Smooth muscle cell (in vitro differentiated cells): ENCODE data around the gene FBXL4. TPM values are rescaled to one million over a fixed set of nuclear protein-coding genes. Genes with fewer than 3 reads are reported as not detected.

Experiments used
- DNase-seq: peaks from one replicate; lab custom pipeline; 2025; ENCODE audit not compliant: unreplicated experiment; lab: John Stamatoyannopoulos, UW
- H2AFZ ChIP-seq: fragments of 200-600 bp; sonication (generic); 2 replicates; pipeline ENCODE4 v1.6.0; 2016; ENCODE audit warnings: antibody characterized with exemption, low read depth, mild to moderate bottlenecking
- H3F3A ChIP-seq: fragments of 200-600 bp; sonication (generic); 2 replicates; pipeline ENCODE4 v1.6.0; 2017; ENCODE audit warnings: antibody characterized with exemption, low read depth
- H3K27ac ChIP-seq: fragments of 200-600 bp; sonication (generic); 2 replicates; pipeline ENCODE4 v1.5.1; 2016; ENCODE audit warnings: low read depth, mild to moderate bottlenecking
- H3K27me3 ChIP-seq: fragments of 200-600 bp; sonication (generic); 2 replicates; pipeline ENCODE4 v1.6.1; 2016; ENCODE audit warnings: low read depth, mild to moderate bottlenecking
- H3K36me3 ChIP-seq: fragments of 200-600 bp; sonication (generic); 2 replicates; pipeline ENCODE4 v1.5.1; 2016; ENCODE audit warnings: low read depth
- H3K4me1 ChIP-seq: fragments of 200-600 bp; sonication (generic); 2 replicates; pipeline ENCODE4 v1.5.1; 2016; ENCODE audit warnings: low read depth
- H3K4me2 ChIP-seq: fragments of 200-600 bp; sonication (generic); 2 replicates; pipeline ENCODE4 v1.6.0; 2016; ENCODE audit warnings: mild to moderate bottlenecking
- H3K4me3 ChIP-seq: fragments of 200-600 bp; sonication (generic); 2 replicates; pipeline ENCODE4 v1.5.1; 2016; ENCODE audit warnings: mild to moderate bottlenecking
- H3K79me2 ChIP-seq: fragments of 200-600 bp; sonication (generic); 2 replicates; pipeline ENCODE4 v1.6.0; 2016; ENCODE audit warnings: low read depth, mild to moderate bottlenecking
- H3K9ac ChIP-seq: fragments of 200-600 bp; sonication (generic); 2 replicates; pipeline ENCODE4 v1.6.0; 2016; ENCODE audit warnings: low read depth
- H3K9me3 ChIP-seq: fragments of 200-600 bp; sonication (generic); replicated peaks from 2 replicates; pipeline ENCODE4 v1.5.1; 2016; ENCODE audit warnings: low read depth
- H4K20me1 ChIP-seq: fragments of 200-600 bp; sonication (generic); 2 replicates; pipeline ENCODE4 v1.6.0; 2016; ENCODE audit warnings: low read depth
- CTCF ChIP-seq: fragments of 200-600 bp; sonication (generic); IDR thresholded peaks from 2 replicates; pipeline ENCODE4 v1.5.1; 2017; ENCODE audit warnings: borderline replicate concordance, mild to moderate bottlenecking, antibody characterized with exemption; ENCODE audit not compliant: insufficient read depth, poor library complexity, severe bottlenecking
- WGBS: methylation state at CpG from one replicate; pipeline ENCODE4 v1.1.7; 2016; ENCODE audit warnings: low lambda C conversion rate; 5-methylcytosine and 5-hydroxymethylcytosine counted together
- polyA plus RNA-seq: library from polyadenylated mRNA; unstranded; fragments of >200 nt; fragmentation: Nextera tagmentation; extraction: Ambion mirVana; gene quantifications from 2 replicates; pipeline ENCODE4 v1.2.1, GENCODE V29; 2016
- total RNA-seq: library from RNA; depleted of rRNA; stranded (reverse); fragments of >200 nt; gene quantifications from 2 replicates; pipeline ENCODE4 v1.2.3, GENCODE V29; 2014

FBXL4 gene
- total and polyA plus RNA-seq, 2 experiments from 2014 or later = 7.3 to 18.8 TPM

DNA sequence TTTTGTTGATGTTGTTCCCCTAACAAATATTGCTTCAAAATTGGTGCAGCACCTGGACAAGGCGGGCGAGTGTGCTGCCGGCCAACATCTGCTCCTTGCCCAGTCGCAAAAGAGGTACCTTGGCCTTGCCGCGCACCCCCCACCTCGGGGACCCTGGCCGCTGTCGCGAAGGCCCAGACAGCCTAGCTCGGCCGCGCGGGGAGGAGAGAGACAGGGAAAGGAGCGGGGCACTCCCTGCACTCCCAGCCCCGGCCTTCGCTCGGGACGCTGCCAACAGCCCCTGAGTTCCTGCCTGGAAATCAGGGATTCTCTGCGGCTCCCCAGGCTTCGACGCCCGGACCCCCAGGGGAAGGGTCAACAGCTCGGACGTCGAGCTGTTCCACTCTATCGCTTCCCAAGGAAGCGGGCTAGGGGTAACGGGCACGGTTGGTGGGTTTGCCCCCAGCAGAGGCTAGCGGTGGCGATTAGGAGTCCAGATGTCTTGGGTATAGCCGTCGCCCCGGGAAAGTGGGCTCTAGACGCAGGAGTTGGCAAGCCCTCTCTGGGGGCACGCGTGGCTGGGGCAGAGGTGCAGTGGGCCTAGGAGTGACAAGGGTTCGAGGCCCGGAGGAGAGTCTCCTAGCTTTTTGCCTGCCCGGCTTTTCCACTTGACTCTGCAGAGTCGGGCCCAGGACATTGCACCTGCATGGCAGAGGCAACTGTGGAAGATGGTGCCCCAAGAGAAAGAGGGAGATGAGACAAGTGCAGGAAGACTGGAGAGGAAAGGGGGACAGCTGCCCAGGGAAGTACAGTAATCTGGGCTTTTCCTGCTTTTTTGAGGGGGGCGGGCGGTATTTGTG lies 105.2 kb downstream of the FBXL4 start:
- no peak overlapping the region for H3K27ac ChIP-seq
- no peaks in the 10 kb centered on the region for H3K9me3 ChIP-seq
- H3K9ac ChIP-seq = no peak overlapping the region
- H4K20me1 ChIP-seq = no peaks in the 10 kb centered on the region
- H3K36me3 ChIP-seq = no peaks in the 10 kb centered on the region
- H3K4me3 ChIP-seq = no peak overlapping the region
- no peak overlapping the region for H2AFZ ChIP-seq
- 4% methylated on average over 44 of the region's 44 CpGs for WGBS
- peaks cover 28% of the 10 kb centered on the region for H3K4me1 ChIP-seq
- no peak for TF ChIP-seq CTCF
- H3K27me3 ChIP-seq = peaks cover 99% of the 10 kb centered on the region
- no peaks in the 10 kb centered on the region for H3F3A ChIP-seq
- H3K79me2 ChIP-seq = no peaks in the 10 kb centered on the region
- no peak for DNase-seq
- no peak overlapping the region for H3K4me2 ChIP-seq

- no peak for TF ChIP-seq CTCF
- WGBS = 14% methylated on average over 9 of the region's 9 CpGs
- Histone ChIP-seq H2AFZ (no peak overlapping the region), H3K4me2 (no peak overlapping the region), H3K4me3 (no peak overlapping the region), H3K9me3 (no peaks in the 10 kb centered on the region), H3K27me3 (peaks cover 99% of the 10 kb centered on the region), H3K4me1 (peaks cover 27% of the 10 kb centered on the region), H3F3A (no peaks in the 10 kb centered on the region), H4K20me1 (no peaks in the 10 kb centered on the region), H3K9ac (no peak overlapping the region), H3K36me3 (no peaks in the 10 kb centered on the region), H3K27ac (no peak overlapping the region), H3K79me2 (no peaks in the 10 kb centered on the region)
- no peak for DNase-seq
Observed at GRCh38 chr6:98841621-98842341, 106.0 kb downstream of the FBXL4 start.

DNA sequence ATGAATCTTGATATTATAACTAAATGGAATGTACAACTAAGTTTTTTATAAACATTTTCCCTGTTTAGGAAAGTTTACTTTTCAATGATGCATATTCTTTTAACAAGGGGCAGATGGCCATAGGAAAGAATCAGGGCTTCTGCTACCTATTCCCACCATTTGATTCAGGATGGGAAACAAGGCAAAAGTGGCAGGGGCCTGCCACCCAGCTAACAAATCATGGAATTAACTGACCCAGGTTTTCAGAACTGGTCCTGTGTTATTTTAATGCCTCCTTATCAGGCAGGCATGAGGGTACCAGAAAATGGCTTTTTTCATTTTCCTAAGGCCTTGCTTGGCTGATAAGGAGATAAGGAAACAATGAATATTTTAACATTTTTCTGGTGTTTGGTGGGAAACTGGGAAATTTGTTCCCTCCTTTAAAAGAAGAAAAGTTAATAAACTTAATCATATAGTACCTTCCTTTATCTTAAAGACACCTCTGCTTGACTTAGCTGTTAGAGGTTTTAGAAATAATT lies 106.7 kb downstream of the FBXL4 start:
- no peak for TF ChIP-seq CTCF
- Histone ChIP-seq H3K27me3 (peaks cover 99% of the 10 kb centered on the region), H3K36me3 (no peaks in the 10 kb centered on the region), H3F3A (no peaks in the 10 kb centered on the region), H3K27ac (no peak overlapping the region), H4K20me1 (no peaks in the 10 kb centered on the region), H3K79me2 (no peaks in the 10 kb centered on the region), H3K4me3 (no peak overlapping the region), H3K9me3 (no peaks in the 10 kb centered on the region), H3K4me2 (no peak overlapping the region), H3K9ac (no peak overlapping the region), H3K4me1 (peaks cover 27% of the 10 kb centered on the region), H2AFZ (no peak overlapping the region)
- DNase-seq = no peak
